HL-60 (cell line): Measurements from ENCODE around the gene RASAL2.
A peak's percentile ranks its signal among the peaks of the same experiment; 100 is the strongest.

Experiments
- CTCF ChIP-seq: IDR thresholded peaks from one replicate; pipeline ENCODE4 v1.5.1; 2011; ENCODE audit warnings: low read length, control low read depth, inconsistent platforms; ENCODE audit not compliant: insufficient read depth
- GABPA ChIP-seq: IDR thresholded peaks from 2 replicates; pipeline ENCODE4 v1.6.1; 2012; ENCODE audit warnings: low read depth
- POLR2AphosphoS5 ChIP-seq: IDR thresholded peaks from 2 replicates; pipeline ENCODE4 v1.6.1; 2012; ENCODE audit warnings: low read depth
- SPI1 ChIP-seq: IDR thresholded peaks from 2 replicates; pipeline ENCODE4 v1.6.1; 2012; ENCODE audit warnings: low read depth, mild to moderate bottlenecking, borderline replicate concordance
- TF ChIP-seq, protein P1 (sequence below): IDR thresholded peaks from 2 replicates; pipeline ENCODE4 v1.6.1; 2012; ENCODE audit warnings: low read depth; ENCODE audit not compliant: insufficient replicate concordance

DNA sequence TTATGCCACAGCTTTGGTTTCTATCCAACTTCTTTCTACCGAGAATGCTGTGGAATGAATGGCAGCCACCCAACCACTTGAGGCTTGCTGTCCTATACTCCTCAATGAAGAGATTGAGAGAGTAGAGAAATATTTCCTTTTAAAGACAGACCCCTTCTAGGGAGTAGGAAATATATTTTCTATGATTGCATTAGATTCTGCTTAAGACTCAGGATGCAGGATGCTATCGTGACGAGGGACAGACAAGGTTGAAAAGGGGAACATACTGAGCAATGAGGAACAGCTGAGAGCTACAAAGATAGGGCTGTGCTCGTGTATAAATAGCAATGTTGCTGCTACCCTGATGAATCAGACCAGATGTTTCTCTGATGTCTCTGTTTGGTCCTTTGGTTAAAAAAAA, 7.1 kb upstream of the RASAL2 start:
- TF ChIP-seq CTCF (no peak), GABPA (no peak), POLR2AphosphoS5 (no peak), SPI1 (peak; percentile 61; the same call in 1 of the 2 replicates)
- TF ChIP-seq, protein P1, sequence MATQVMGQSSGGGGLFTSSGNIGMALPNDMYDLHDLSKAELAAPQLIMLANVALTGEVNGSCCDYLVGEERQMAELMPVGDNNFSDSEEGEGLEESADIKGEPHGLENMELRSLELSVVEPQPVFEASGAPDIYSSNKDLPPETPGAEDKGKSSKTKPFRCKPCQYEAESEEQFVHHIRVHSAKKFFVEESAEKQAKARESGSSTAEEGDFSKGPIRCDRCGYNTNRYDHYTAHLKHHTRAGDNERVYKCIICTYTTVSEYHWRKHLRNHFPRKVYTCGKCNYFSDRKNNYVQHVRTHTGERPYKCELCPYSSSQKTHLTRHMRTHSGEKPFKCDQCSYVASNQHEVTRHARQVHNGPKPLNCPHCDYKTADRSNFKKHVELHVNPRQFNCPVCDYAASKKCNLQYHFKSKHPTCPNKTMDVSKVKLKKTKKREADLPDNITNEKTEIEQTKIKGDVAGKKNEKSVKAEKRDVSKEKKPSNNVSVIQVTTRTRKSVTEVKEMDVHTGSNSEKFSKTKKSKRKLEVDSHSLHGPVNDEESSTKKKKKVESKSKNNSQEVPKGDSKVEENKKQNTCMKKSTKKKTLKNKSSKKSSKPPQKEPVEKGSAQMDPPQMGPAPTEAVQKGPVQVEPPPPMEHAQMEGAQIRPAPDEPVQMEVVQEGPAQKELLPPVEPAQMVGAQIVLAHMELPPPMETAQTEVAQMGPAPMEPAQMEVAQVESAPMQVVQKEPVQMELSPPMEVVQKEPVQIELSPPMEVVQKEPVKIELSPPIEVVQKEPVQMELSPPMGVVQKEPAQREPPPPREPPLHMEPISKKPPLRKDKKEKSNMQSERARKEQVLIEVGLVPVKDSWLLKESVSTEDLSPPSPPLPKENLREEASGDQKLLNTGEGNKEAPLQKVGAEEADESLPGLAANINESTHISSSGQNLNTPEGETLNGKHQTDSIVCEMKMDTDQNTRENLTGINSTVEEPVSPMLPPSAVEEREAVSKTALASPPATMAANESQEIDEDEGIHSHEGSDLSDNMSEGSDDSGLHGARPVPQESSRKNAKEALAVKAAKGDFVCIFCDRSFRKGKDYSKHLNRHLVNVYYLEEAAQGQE = no peak
